IPS DF 4.7 (cell line): ENCODE data around the gene PLCXD1.
"Not testable (repeated sequence)": the region's sequence is repeated elsewhere in the genome, so short reads cannot be mapped to it uniquely, and the experiment has no call there.

ENCODE experiments used
- DNase-seq: peaks from one replicate; pipeline ENCODE4 v3.0.0-alpha.2; 2013; ENCODE audit warnings: low spot score; ENCODE audit errors: extremely low read depth

Gene PLCXD1

DNA sequence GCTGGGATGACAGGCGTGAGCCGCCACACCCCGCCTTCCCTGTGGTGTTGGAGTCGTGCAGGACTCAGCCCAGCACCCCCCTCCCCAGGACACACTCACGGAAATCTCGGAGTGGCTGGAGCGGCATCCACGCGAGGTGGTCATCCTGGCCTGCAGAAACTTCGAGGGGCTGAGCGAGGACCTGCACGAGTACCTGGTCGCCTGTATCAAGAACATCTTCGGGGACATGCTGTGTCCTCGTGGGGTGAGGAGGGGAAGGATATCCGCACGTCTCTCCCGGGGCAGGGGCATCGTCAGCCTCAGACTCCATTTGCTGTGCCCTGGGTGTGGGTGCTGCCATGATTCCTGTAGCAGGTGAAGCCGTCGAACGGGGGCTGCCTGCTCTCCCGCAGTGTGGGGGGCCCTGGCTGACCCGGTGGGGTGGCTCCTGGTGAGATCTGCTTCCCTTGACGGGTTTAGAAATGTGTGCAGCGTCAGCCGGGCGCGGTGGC lies 10.3 kb downstream of the PLCXD1 start:
- no peak for DNase-seq

DNA sequence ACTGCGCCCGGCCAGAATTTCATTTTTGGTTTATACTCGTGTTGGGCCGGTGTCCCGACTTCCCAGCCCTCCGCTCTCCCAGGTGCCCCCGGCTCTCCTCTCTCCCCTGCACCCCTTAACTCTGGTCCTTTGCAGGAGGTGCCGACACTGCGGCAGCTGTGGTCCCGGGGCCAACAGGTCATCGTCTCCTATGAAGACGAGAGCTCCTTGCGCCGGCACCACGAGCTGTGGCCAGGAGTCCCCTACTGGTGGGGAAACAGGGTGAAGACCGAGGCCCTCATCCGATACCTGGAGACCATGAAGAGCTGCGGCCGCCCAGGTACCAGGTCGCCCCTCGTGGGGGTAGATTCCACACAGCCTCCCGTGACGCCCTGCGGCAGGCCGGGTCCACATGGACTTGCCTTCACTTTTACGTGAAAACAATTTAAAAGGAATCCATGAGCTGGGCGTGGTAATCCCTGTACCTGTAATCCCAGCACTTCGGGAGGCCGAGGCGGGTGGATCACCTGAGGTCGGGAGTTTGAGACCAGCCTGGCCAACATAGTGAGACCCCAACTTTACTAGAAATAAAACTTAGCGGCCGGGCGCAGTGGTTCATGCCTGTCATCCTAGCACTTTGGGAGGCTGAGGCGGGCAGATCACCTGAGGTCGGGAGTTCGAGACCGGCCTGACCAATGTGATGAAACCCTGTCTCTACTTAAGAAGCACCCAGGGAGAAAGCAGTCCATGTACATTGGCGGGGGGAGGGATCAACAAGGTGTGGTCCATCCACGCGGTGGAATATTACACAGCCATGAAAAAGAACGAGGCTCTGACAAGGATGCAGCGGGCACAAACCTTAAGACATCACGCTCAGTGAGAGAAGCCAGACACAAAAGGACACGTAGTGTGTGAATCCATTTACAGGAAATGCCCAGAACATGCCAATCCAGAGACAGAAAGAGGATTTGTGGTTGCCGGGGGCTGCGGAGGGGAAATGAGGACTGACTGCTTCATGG lies 12.0 kb downstream of the PLCXD1 start:
- no peak for DNase-seq

DNA sequence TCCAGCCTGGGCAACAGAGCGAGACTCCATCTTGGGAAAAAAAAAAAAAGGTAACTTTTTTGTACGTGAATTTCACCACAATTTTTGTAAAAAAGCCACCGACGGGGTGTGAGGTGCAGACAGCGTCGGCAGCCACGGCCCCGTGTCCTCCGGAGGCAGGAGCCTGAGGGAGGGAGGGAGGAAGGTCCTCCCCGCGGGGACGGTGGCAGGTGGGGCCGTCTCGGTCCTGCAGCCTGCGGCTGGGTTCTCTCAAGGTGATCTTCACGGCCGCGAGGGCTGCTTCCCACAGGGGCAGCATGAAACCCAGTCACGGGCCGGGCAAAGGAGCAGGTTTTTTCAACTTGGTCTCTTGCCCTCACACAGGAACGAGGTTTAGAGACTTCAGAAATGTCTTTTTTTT lies 14.0 kb downstream of the PLCXD1 start:
- no peak for DNase-seq

DNA sequence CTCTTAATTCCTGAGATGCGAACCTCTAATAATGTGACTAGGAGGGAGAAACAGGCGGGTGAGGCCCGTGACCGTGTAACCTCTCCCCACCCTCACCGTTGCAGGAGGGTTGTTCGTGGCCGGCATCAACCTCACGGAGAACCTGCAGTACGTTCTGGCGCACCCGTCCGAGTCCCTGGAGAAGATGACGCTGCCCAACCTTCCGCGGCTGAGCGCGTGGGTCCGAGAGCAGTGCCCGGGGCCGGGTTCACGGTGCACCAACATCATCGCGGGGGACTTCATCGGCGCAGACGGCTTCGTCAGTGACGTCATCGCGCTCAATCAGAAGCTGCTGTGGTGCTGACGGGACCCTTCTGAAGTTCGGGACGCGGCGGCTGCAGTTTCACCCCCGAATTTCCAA lies 17.8 kb downstream of the PLCXD1 start:
- no peak for DNase-seq

DNA sequence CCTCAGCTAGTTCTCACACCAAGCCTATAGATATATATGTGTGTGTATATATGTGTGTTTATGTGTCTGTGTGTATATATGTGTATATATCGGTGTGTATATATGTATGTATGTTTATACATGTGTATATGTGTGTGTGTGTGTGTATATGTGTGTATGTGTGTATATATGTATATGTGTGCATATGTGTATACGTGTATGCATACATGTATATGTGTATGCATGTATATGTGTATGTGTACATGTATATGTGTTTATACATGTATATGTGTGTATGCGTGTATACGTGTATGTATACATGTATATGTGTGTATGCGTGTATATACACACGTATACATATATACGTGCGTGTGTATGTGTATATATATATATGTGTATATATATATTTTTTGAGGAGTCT lies 19.2 kb downstream of the PLCXD1 start:
- DNase-seq = no peak

DNA sequence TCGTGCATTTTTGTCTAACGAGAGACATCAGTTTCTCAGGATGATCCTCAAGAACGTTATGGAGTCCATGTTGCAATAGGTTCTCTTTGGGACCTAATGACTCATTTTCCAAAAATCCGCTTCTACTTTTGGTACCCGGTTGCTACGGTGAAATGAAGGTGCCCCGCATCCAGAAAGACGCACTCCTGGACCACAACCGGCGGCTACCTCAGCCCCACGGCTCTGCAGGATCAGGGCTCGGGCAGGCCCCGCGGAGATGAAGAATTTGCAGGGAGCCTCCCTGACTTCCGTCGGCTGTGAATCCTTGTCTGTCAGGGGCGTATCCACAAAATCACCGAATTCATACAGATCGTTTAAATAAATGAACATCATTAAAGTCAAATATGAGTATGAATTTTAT lies 21.8 kb downstream of the PLCXD1 start:
- no peak for DNase-seq

DNA sequence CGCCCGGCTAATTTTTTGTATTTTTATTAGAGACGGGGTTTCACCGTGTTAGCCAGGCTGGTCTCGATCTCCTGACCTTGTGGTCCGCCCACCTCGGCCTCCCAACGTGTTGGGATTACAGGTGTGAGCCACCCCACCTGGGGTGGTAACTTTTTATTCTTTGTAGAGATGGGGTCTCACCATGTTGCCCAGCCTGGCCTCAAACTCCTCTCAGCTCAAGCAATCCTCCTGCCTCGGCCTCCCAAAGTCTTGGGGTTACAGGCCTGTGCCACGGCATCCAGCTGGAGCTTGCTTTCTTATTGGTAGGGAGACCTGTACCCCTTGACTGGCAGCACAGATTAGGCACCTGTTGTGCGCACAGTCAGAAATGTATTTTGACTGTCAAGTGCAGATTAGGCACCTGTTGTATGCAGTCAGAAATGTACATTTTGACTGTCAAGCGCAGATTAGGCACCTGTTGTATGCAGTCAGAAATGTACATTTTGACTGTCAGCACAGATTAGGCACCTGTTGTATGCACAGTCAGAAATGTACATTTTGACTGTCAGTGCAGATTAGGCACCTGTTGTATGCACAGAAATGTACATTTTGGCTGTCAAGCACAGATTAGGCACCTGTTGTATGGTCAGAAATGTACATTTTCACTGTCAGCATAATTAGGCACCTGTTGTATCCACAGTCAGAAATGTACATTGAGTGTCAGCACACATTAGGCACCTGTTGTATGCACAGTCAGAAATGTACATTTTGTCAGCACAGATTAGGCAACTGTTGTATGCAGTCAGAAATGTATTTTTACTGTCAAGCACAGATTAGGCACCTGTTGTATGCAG lies 24.8 kb downstream of the PLCXD1 start:
- not testable (repeated sequence) for DNase-seq

DNA sequence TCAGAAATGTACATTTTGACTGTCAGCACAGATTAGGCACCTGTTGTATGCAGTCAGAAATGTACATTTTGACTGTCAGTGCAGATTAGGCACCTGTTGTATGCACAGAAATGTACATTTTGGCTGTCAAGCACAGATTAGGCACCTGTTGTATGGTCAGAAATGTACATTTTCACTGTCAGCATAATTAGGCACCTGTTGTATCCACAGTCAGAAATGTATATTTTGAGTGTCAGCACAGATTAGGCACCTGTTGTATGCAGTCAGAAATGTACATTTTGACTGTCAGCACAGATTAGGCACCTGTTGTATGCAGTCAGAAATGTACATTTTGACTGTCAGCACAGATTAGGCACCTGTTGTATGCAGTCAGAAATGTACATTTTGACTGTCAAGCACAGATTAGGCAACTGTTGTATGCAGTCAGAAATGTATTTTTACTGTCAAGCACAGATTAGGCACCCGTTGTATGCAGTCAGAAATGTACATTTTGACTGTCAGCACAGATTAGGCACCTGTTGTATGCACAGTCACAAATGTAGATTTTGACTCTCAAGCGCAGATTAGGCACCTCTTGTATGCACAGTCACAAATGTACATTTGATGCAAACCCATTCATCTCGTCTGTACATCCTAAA lies 25.6 kb downstream of the PLCXD1 start:
- DNase-seq = not testable (repeated sequence)

DNA sequence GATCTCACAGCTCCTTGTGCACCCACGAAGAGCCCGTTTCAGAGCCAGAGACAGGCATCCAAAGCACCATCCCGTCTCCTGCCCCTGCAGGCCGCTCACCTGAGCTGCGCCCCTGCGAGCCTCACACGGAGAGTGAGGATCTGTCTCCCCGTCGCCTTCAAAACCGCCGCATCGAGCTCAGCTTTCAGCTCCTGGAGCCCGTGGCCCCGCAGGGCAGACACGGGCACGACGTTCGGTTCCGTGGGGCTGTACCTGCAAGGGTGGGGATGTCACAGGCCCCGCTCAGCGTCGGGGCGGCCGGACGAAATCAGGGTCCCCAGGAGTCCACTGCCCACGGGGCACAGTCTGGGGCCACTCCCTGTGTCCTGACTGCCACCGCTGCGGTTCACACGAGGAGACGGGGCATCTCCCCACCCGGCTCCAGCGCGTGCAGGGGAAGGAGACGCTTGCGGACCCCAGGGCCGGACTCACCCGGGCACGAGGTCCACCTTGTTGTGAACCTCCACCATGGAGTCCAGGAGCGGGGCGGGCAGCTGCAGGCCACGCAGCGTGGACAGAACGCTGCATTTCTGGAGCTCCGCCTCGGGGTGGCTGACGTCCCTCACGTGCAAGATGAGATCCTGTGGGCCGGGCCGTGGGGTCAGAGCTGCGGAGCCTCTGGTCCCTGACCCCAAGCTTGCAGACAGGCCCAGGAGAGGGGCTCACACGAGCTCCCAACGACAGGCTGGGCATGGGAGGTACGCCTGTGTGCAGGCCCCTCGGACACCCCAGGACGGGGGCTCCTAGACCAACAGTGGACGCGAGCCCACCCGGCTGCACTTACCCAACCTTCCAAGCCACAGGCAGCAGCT lies 26.3 kb downstream of the PLCXD1 start:
- no peak for DNase-seq

DNA sequence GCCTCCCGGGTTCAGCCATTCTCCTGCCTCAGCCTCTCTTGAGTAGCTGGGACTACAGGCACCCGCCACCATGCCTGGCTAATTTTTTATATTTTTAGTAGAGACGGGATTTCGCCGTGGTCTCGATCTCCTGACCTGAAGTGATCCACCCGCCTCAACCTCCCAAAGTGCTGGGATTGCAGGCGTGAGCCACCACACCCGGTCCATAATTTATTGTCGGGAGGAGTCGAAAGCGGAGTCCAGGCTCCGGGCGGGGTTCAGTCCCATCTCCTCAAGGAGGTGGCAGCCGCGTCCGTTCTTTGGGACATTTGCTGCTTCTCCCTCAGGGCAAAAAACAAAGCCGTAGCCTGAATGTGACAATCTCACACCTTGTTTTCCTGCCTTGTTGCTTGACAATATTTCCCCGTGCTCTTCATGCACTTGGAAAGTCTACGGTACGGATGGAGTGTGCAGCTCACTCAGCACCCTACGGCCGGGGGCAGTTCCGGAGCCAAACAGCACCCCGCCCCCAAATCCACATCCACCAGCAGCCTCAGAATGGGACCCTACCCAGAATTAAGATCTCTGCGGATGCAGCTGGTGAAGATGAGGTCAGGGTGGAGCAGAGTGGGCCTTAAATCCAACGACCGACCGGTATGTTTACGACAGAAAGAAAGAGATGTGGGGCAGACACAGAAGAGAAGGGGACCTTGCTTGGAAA lies 27.8 kb downstream of the PLCXD1 start:
- DNase-seq = no peak

DNA sequence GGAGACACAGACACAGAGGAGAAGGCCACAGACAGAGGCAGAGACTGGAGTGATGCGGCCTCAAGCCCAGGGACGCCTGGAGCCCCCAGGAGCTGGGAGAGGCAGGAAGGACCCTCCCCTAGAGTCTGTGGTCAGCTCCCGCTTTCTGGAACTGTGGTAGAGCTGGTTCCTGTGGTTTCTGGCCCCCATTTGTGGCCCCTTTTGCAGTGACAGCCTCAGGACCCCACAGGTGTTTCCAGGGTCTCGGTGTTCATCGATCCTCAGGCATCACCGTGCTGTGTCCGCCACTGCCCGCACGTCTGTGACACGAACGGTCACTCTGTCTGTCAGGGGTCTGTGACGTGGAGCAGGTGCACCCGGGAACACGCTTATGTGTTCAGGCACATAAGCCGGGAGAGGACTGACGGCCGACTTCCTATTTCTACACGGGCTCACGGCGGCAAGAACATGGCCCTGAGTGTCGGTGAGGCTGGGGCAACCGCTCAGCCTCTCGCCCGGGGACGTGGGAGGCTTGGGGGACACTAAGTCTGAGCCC lies 29.5 kb downstream of the PLCXD1 start:
- no peak for DNase-seq

DNA sequence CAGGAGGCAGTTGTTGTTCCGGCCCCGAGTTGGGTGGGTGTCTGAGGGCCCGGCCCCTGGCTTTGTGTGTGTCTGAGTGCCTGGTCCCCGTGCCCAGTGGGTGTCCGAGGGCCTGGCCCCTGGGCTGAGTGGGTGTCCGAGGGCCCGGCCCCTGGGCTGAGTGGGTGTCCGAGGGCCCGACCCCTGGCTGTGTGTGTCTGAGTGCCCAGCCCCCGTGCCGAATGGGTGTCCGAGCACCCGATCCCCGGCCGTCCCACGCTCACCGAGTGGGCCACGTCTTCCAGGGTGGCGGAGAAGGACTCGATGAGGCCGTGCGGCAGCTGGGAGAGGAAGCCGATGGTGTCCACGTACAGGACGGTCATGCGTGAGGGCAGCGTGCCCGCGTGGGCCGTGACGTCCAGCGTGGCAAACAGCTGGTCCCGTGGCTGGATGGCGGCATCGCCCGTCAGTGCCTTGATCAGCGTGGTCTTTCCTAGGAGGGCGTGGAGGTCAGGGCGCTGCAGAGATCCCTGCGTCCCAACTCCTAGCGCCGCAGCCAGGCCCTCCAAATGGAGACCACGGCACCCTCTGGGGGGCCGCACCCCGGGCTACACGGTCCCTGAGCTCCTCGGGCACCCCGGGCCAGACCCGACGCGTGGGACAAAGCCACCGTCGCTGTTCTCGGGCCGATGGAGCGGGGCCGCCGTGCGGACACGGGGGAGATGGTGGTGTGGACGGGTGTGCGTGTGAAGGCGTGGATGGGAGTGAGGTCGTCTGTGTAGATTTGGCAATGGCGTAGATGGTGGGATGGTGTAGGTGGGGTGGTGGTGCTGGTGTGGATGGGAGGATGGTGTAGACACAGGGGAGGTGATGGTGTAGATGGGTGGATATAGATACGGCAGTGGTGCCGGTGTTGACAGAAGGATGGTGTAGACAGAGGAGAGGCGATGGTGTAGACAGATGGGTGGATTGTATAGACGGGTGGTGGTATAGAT lies 30.3 kb downstream of the PLCXD1 start:
- DNase-seq = no peak

DNA sequence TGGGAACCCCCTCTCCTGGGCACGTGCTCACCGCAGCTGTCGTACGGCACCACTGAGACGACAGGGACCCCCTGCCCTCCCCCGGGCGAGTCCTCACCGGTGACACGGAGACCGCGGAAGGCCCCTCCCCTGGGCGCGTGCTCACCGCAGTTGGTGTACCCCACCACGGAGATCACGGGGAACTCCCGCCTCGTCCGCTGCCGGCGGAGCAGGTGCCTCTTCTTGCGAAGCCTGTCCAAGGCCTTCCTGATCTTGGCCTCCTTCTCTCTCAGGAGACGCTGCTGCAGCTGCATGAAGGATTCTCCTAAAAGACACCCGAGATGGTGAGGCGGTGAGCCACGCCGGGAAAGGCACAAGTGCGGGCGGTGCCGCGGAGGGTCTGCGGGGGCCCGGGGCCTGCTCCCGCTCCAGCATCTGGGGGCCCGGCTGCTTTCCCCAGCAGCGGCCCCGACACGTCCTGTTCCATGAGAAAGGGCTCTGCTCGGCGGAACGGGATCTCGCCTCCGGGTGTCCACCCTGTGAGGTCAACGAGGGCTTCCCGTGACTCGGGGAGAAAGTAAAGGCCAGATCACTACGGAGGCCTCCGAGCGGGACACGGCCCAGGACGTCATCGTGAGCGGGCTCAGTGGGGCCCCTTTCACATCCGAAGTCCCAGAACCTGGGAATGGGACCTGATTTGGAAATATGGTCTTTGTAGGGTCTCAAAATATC lies 31.6 kb downstream of the PLCXD1 start:
- no peak for DNase-seq

DNA sequence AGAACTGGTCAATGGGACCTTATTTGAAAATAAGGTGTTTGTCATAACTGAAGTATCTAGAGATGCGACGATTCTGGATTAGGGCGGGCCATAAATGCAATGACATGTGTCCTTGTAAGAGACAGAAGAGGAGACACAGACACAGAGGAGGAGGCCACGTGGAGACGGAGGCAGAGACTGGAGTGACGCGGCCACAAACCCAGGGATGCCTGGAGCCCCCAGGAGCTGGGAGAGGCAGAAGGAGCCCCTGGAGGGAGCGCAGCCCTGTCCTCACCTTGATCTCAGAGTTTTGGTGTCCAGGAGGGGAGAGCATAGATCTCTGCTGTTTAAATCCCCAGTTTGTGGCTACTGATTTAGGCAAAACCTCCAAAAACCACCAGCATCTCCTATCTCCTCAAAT lies 32.4 kb downstream of the PLCXD1 start:
- DNase-seq = no peak

DNA sequence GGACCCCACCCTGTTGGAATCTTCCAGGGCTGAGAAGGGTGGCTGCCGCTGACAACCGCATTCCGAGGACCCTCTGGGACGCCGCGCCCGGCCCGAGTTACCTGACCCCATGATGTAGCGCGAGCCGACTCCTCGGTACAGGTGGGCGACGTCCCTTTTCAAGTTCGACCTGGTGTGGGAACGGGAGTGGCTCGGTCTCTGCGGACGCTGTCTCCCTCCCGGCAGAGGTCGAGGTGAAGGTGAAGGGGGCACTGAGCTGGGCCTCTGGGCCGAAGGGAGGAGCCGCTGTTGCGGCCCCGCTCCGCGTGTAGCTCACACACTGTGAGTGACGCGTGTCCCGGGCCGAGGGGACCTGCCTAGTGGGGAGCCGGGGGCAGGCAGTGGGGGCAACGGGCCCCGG lies 32.9 kb downstream of the PLCXD1 start:
- no peak for DNase-seq

DNA sequence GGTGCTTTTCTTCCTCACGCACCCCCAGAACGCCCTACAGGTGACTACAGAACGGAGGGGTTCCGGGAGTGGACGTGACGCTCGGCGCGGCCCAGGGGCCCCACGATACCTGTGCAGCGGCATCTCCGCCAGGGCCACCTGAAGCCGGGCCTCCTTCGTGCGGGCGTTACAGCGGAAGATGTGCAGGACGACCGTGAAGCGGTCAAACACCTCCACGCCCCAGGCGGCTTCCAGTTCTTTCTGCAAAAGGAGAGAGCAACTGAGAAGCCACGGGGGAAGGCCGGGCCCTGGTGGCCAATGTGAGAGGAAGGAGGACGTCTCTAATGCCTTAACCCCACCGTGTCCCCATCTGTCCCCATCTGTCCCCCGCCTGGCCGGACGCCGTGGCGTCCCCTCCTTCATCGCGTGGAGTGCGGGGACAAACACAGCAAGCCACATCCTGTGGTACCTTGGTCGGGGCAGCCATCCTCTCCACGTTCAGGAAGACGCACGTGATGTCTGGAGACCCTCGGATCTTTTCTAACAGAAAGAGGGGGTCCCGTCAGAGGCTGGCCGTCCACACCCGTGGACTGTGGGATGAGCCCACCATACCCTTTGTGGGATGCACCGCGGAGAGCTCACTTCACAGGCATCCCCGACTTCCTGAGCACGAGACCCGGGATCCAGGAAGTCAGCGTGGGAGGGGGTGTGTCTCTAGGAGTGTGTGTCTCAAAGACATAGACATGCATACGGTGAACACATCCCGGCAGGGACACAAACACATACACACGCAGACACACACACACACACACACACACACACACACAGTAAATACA lies 33.8 kb downstream of the PLCXD1 start:
- DNase-seq = no peak
